ENCODE results near the gene CDK16.

Gene CDK16

GRCh38 chrX:47218280-47218919 is at the start of gene CDK16:
Gene CDK16, plus strand, starts transcription at chrX:47218681. Its CDS starts 4,877 bp downstream, at chrX:47223558.
- DNase-seq = peak; percentile 36

GRCh38 chrX:47169273-47169672 is 49.2 kb upstream of the CDK16 start:
- DNase-seq = no peak

GRCh38 chrX:47169726-47170515 is 48.6 kb upstream of the CDK16 start:
- no peak for DNase-seq

- no peak for DNase-seq
These were observed 47.4 kb upstream of the CDK16 start for GRCh38 chrX:47170861-47171692.

- DNase-seq = no peak
These were observed 46.5 kb upstream of the CDK16 start for GRCh38 chrX:47171996-47172395.

- no peak for DNase-seq
These were observed 45.9 kb upstream of the CDK16 start for GRCh38 chrX:47172549-47172948.

GRCh38 chrX:47172971-47173792 is 45.3 kb upstream of the CDK16 start:
- no peak for DNase-seq

GRCh38 chrX:47174376-47174775 is 44.1 kb upstream of the CDK16 start:
- no peak for DNase-seq

GRCh38 chrX:47174846-47175587 is 43.5 kb upstream of the CDK16 start:
- DNase-seq = no peak

GRCh38 chrX:47175588-47175980 is 42.9 kb upstream of the CDK16 start:
- DNase-seq = no peak

- no peak for DNase-seq
These were observed 42.3 kb upstream of the CDK16 start for GRCh38 chrX:47176101-47176740.

GRCh38 chrX:47177079-47177478 is 41.4 kb upstream of the CDK16 start:
- no peak for DNase-seq

GRCh38 chrX:47178337-47178736 is 40.1 kb upstream of the CDK16 start:
- no peak for DNase-seq

- no peak for DNase-seq
These were observed 39.1 kb upstream of the CDK16 start for GRCh38 chrX:47179221-47179927.

- no peak for DNase-seq
These were observed 38.6 kb upstream of the CDK16 start for GRCh38 chrX:47179928-47180255.

- DNase-seq = no peak
These were observed 38.1 kb upstream of the CDK16 start for GRCh38 chrX:47180346-47180745.

GRCh38 chrX:47181301-47181700 is 37.2 kb upstream of the CDK16 start:
- no peak for DNase-seq

- no peak for DNase-seq
These were observed 36.3 kb upstream of the CDK16 start for GRCh38 chrX:47182106-47182700.

GRCh38 chrX:47184486-47184885 is 34.0 kb upstream of the CDK16 start:
- no peak for DNase-seq

- no peak for DNase-seq
These were observed 33.2 kb upstream of the CDK16 start for GRCh38 chrX:47185241-47185640.

All from NCI-H187 treated with DMSO at 0.1 percent for 48 hours (cell line).